ENCODE measurements around the gene DISC1. TPM values are rescaled to one million over a fixed set of nuclear protein-coding genes. Genes with fewer than 3 reads are reported as not detected.

DISC1 gene
- total RNA-seq, 4 donors from 2014 or later: 9.6 to 27.9 (median 13.0) TPM

DNA sequence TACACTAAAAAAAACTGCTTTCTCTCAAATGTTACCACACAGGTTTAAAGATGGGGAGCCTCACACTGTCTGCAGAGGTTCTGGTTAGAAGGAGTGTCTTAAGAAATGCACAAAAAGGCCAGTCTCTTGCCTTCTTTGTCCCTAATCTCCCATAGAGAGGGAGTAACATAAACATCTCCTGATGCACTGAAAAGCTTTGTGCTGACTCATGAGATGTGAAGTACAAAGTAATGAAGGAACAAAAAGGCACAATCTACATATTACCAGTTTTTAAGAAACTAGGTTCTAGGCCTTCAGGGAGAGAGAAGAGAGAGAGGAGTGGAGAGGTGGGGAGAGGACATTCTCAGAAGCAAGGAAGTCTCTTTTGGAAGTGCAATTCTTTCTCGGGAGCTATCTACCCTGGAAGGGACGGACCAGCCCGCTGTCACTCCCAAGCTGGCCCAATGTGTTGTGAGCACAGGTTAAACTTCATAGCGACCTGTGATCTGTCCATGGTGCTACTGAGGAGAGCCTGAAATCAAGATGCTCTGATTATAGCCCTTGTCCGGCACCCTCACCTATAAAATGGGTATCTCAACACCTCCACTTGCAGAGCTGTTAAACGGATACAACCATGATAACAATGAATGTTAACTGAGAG lies 458.1 kb downstream of the DISC1 start:
- ATAC-seq (ENCODE audit: low FRiP score): no peak
- TF ChIP-seq, protein P1, sequence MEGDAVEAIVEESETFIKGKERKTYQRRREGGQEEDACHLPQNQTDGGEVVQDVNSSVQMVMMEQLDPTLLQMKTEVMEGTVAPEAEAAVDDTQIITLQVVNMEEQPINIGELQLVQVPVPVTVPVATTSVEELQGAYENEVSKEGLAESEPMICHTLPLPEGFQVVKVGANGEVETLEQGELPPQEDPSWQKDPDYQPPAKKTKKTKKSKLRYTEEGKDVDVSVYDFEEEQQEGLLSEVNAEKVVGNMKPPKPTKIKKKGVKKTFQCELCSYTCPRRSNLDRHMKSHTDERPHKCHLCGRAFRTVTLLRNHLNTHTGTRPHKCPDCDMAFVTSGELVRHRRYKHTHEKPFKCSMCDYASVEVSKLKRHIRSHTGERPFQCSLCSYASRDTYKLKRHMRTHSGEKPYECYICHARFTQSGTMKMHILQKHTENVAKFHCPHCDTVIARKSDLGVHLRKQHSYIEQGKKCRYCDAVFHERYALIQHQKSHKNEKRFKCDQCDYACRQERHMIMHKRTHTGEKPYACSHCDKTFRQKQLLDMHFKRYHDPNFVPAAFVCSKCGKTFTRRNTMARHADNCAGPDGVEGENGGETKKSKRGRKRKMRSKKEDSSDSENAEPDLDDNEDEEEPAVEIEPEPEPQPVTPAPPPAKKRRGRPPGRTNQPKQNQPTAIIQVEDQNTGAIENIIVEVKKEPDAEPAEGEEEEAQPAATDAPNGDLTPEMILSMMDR (IDR thresholded peaks at IDR 0.05): no peak
- no peak for DNase-seq (ENCODE audit: low spot score)

DNA sequence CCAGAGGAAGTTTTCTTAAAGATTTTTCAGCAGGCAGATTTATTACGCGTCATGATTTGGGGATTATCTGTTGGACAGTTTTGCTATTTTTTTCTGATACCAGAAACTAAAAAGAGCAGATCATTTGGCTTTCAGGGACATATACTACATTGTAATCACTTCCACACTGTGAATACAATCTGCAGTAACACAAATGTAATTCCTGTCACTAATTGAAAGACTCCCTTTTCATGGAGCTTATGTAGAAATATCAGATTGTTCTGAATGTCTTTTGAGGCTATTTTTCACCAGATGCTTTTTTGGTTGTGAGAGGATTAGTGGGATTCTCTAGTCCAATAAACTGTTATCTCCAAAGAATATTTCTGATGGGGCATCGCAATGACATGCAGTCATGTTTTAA lies 464.2 kb downstream of the DISC1 start:
- TF ChIP-seq, protein P1 (IDR thresholded peaks at IDR 0.05): no peak
- DNase-seq (ENCODE audit: low spot score) (no peak), ATAC-seq (ENCODE audit: low FRiP score) (no peak)

Small RNA genes within 50 kb of the gene (small RNA-seq; reads per million reads assigned to genes)
- gene RF02102 (not detected), gene RNU5A-5P (not detected)

Other genes with a start within 250 kb of the DISC1 start
- 10 to 100 TPM; 24.6 to 48.2 (median 37.2) TPM for gene EGLN1, start 204.5 kb upstream of the DISC1 start, total RNA-seq
- 10 to 100 TPM; 17.1 to 25.2 (median 20.1) TPM for gene TSNAX, start 98.1 kb upstream of the DISC1 start, total RNA-seq

Data from omental fat pad (tissue), 4 donors.